B cell (primary cell): ENCODE results near the gene NPTXR.

ENCODE experiments used
- CTCF ChIP-seq: fragments of 200-600 bp; IDR thresholded peaks from one replicate; pipeline ENCODE4 v1.8.0; 2022; ENCODE audit warnings: antibody characterized with exemption, mild to moderate bottlenecking
- EZH2 ChIP-seq: IDR thresholded peaks from 2 replicates; pipeline ENCODE4 v1.6.1; 2012; ENCODE audit warnings: borderline replicate concordance, low read depth, mild to moderate bottlenecking, moderate library complexity, low read length; ENCODE audit not compliant: insufficient read depth, poor library complexity, severe bottlenecking

DNA sequence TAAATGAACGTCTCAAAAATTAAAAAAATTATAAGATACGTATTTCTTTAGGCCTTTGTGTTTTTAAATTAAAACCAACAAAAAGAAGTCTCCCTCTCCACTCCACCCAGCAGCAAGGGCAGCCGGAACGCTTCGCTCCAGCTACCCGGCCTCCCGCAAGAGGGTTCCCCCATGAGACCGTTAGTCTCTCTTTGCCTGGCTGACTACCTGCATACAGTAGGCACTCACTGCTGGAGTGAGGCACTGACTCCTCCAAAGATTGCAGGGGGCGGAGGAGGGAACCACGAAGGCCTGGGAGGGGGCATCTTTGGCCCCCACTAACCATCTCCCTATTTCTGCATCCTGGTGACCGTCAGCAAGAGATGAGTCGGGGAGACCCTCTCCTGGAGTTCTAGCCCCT, 18.1 kb upstream of the NPTXR start:
- TF ChIP-seq CTCF: no peak
- TF ChIP-seq EZH2: no peak
